Measurements from ENCODE around the gene MLLT3. TPM values are rescaled to one million over a fixed set of nuclear protein-coding genes. Genes with fewer than 3 reads are reported as not detected.

MLLT3 gene
- total RNA-seq, 2 experiments from 2014 or later: 112 to 114 TPM

- Mint-ChIP-seq H3K27ac (no peak overlapping the region), H3K9me3 (ENCODE audit: insufficient read depth) (no peaks in the 10 kb centered on the region), H3K27me3 (ENCODE audit: low read depth) (no peaks in the 10 kb centered on the region), H3K4me3 (no peak overlapping the region), H3K4me1 (ENCODE audit: low read depth) (peaks cover 30% of the 10 kb centered on the region), H3K36me3 (ENCODE audit: low read depth) (peaks cover 52% of the 10 kb centered on the region)
- ATAC-seq (no peak), DNase-seq (no peak)
- ChIA-PET POLR2A (no interaction called here), CTCF (no interaction called here)
Measured at GRCh38 chr9:20384642-20385041, 237.7 kb downstream of the MLLT3 start.

- ATAC-seq (peak; percentile 19), DNase-seq (no peak)
- no peak overlapping the region for H3K4me3 Mint-ChIP-seq
- peaks cover 45% of the 10 kb centered on the region for H3K36me3 Mint-ChIP-seq (ENCODE audit: low read depth)
- no peaks in the 10 kb centered on the region for H3K9me3 Mint-ChIP-seq (ENCODE audit: insufficient read depth)
- peaks cover 30% of the 10 kb centered on the region for H3K4me1 Mint-ChIP-seq (ENCODE audit: low read depth)
- ChIA-PET POLR2A (interaction anchor here (0.8 to 0.9 kb wide), 2 partner anchors 13 to 21 kb away, joined by 3 to 4 read pairs; no protein-coding TSS in a partner anchor), CTCF (interaction anchor here (0.8 to 1.6 kb wide), 2 partner anchors 15 to 26 kb away, joined by 3 to 5 read pairs; no protein-coding TSS in a partner anchor)
- H3K27me3 Mint-ChIP-seq (ENCODE audit: low read depth): no peaks in the 10 kb centered on the region
- no peak overlapping the region for H3K27ac Mint-ChIP-seq
Measured at GRCh38 chr9:20382460-20383071, 239.7 kb downstream of the MLLT3 start.

- peaks cover 52% of the 10 kb centered on the region for H3K36me3 Mint-ChIP-seq (ENCODE audit: low read depth)
- ATAC-seq: no peak
- no peak for DNase-seq
- peaks cover 4% of the 10 kb centered on the region for H3K9me3 Mint-ChIP-seq (ENCODE audit: insufficient read depth)
- peaks cover 40% of the 10 kb centered on the region for H3K4me1 Mint-ChIP-seq (ENCODE audit: low read depth)
- CTCF ChIA-PET: no interaction called here
- POLR2A ChIA-PET: no interaction called here
- H3K27ac Mint-ChIP-seq: no peak overlapping the region
- no peaks in the 10 kb centered on the region for H3K27me3 Mint-ChIP-seq (ENCODE audit: low read depth)
- no peak overlapping the region for H3K4me3 Mint-ChIP-seq
Measured at GRCh38 chr9:20380546-20380945, 241.8 kb downstream of the MLLT3 start.

GRCh38 chr9:20379804-20380225 lies 242.5 kb downstream of the MLLT3 start:
- H3K36me3 Mint-ChIP-seq (ENCODE audit: low read depth): peaks cover 55% of the 10 kb centered on the region
- ChIA-PET POLR2A (no interaction called here), CTCF (no interaction called here)
- ATAC-seq: no peak
- H3K4me3 Mint-ChIP-seq: no peak overlapping the region
- H3K9me3 Mint-ChIP-seq (ENCODE audit: insufficient read depth): peaks cover 4% of the 10 kb centered on the region
- no peaks in the 10 kb centered on the region for H3K27me3 Mint-ChIP-seq (ENCODE audit: low read depth)
- no peak for DNase-seq
- H3K27ac Mint-ChIP-seq: no peak overlapping the region
- peaks cover 42% of the 10 kb centered on the region for H3K4me1 Mint-ChIP-seq (ENCODE audit: low read depth)

- Mint-ChIP-seq H3K4me3 (no peak overlapping the region), H3K27me3 (ENCODE audit: low read depth) (no peaks in the 10 kb centered on the region), H3K36me3 (ENCODE audit: low read depth) (peaks cover 56% of the 10 kb centered on the region), H3K4me1 (ENCODE audit: low read depth) (peaks cover 40% of the 10 kb centered on the region), H3K27ac (no peak overlapping the region), H3K9me3 (ENCODE audit: insufficient read depth) (peaks cover 4% of the 10 kb centered on the region)
- no peak for DNase-seq
- ChIA-PET CTCF (no interaction called here), POLR2A (no interaction called here)
- no peak for ATAC-seq
Measured at GRCh38 chr9:20378851-20379250, 243.4 kb downstream of the MLLT3 start.

- no peaks in the 10 kb centered on the region for H3K27me3 Mint-ChIP-seq (ENCODE audit: low read depth)
- no peak overlapping the region for H3K4me3 Mint-ChIP-seq
- peaks cover 61% of the 10 kb centered on the region for H3K36me3 Mint-ChIP-seq (ENCODE audit: low read depth)
- peaks cover 41% of the 10 kb centered on the region for H3K4me1 Mint-ChIP-seq (ENCODE audit: low read depth)
- ChIA-PET POLR2A (no interaction called here), CTCF (no interaction called here)
- peaks cover 4% of the 10 kb centered on the region for H3K9me3 Mint-ChIP-seq (ENCODE audit: insufficient read depth)
- DNase-seq: no peak
- no peak overlapping the region for H3K27ac Mint-ChIP-seq
- no peak for ATAC-seq
Measured at GRCh38 chr9:20377790-20378189, 244.5 kb downstream of the MLLT3 start.

- peaks cover 36% of the 10 kb centered on the region for H3K4me1 Mint-ChIP-seq (ENCODE audit: low read depth)
- no peak for DNase-seq
- ChIA-PET CTCF (interaction anchor here (1.6 kb wide), 1 partner anchor 20 kb away, joined by 3 read pairs; no protein-coding TSS in a partner anchor), POLR2A (interaction anchor here (0.7 kb wide), 1 partner anchor 9 kb away, joined by 3 read pairs; no protein-coding TSS in a partner anchor)
- no peak for ATAC-seq
- no peak overlapping the region for H3K27ac Mint-ChIP-seq
- peaks cover 4% of the 10 kb centered on the region for H3K9me3 Mint-ChIP-seq (ENCODE audit: insufficient read depth)
- no peak overlapping the region for H3K4me3 Mint-ChIP-seq
- no peaks in the 10 kb centered on the region for H3K27me3 Mint-ChIP-seq (ENCODE audit: low read depth)
- H3K36me3 Mint-ChIP-seq (ENCODE audit: low read depth): peaks cover 57% of the 10 kb centered on the region
Measured at GRCh38 chr9:20376731-20377375, 245.4 kb downstream of the MLLT3 start.

GRCh38 chr9:20376042-20376441 lies 246.3 kb downstream of the MLLT3 start:
- Mint-ChIP-seq H3K4me3 (no peak overlapping the region), H3K4me1 (ENCODE audit: low read depth) (peaks cover 44% of the 10 kb centered on the region), H3K27me3 (ENCODE audit: low read depth) (no peaks in the 10 kb centered on the region), H3K27ac (no peak overlapping the region), H3K9me3 (ENCODE audit: insufficient read depth) (peaks cover 4% of the 10 kb centered on the region), H3K36me3 (ENCODE audit: low read depth) (peaks cover 64% of the 10 kb centered on the region)
- no peak for DNase-seq
- no peak for ATAC-seq
- ChIA-PET CTCF (interaction anchor here (1.6 kb wide), 1 partner anchor 19 kb away, joined by 3 read pairs; no protein-coding TSS in a partner anchor), POLR2A (no interaction called here)

- Mint-ChIP-seq H3K27ac (no peak overlapping the region), H3K4me1 (ENCODE audit: low read depth) (peaks cover 64% of the 10 kb centered on the region), H3K4me3 (no peak overlapping the region), H3K36me3 (ENCODE audit: low read depth) (peaks cover 70% of the 10 kb centered on the region), H3K27me3 (ENCODE audit: low read depth) (no peaks in the 10 kb centered on the region), H3K9me3 (ENCODE audit: insufficient read depth) (peaks cover 4% of the 10 kb centered on the region)
- DNase-seq (no peak), ATAC-seq (no peak)
- ChIA-PET POLR2A (no interaction called here), CTCF (no interaction called here)
Measured at GRCh38 chr9:20373263-20373662, 249.0 kb downstream of the MLLT3 start.

- POLR2A ChIA-PET: no interaction called here
- DNase-seq (no peak), ATAC-seq (no peak)
- no peak overlapping the region for H3K4me3 Mint-ChIP-seq
- peaks cover 64% of the 10 kb centered on the region for H3K4me1 Mint-ChIP-seq (ENCODE audit: low read depth)
- no peaks in the 10 kb centered on the region for H3K9me3 Mint-ChIP-seq (ENCODE audit: insufficient read depth)
- no peak overlapping the region for H3K27ac Mint-ChIP-seq
- CTCF ChIA-PET: interaction anchor here (1.0 kb wide), 1 partner anchor 572 kb away, joined by 3 read pairs; no protein-coding TSS in a partner anchor
- H3K36me3 Mint-ChIP-seq (ENCODE audit: low read depth): peaks cover 70% of the 10 kb centered on the region
- H3K27me3 Mint-ChIP-seq (ENCODE audit: low read depth): no peaks in the 10 kb centered on the region
Measured at GRCh38 chr9:20369391-20369790, 252.9 kb downstream of the MLLT3 start.

- POLR2A ChIA-PET: interaction anchor here (1.0 kb wide), 1 partner anchor 9 kb away, joined by 3 read pairs; no protein-coding TSS in a partner anchor
- Mint-ChIP-seq H3K9me3 (ENCODE audit: insufficient read depth) (no peaks in the 10 kb centered on the region), H3K4me3 (no peak overlapping the region), H3K27me3 (ENCODE audit: low read depth) (no peaks in the 10 kb centered on the region), H3K36me3 (ENCODE audit: low read depth) (peaks cover 75% of the 10 kb centered on the region), H3K27ac (peak overlapping the region; percentile 43), H3K4me1 (ENCODE audit: low read depth) (peaks cover 66% of the 10 kb centered on the region)
- ATAC-seq (no peak), DNase-seq (no peak)
- CTCF ChIA-PET: interaction anchor here (1.2 kb wide), 1 partner anchor 28 kb away, joined by 3 read pairs; no protein-coding TSS in a partner anchor
Measured at GRCh38 chr9:20367855-20368254, 254.4 kb downstream of the MLLT3 start.

- no peak overlapping the region for H3K4me3 Mint-ChIP-seq
- no peak overlapping the region for H3K27ac Mint-ChIP-seq
- ChIA-PET CTCF (no interaction called here), POLR2A (no interaction called here)
- H3K36me3 Mint-ChIP-seq (ENCODE audit: low read depth): peaks cover 83% of the 10 kb centered on the region
- DNase-seq (no peak), ATAC-seq (no peak)
- peaks cover 72% of the 10 kb centered on the region for H3K4me1 Mint-ChIP-seq (ENCODE audit: low read depth)
- no peaks in the 10 kb centered on the region for H3K9me3 Mint-ChIP-seq (ENCODE audit: insufficient read depth)
- H3K27me3 Mint-ChIP-seq (ENCODE audit: low read depth): no peaks in the 10 kb centered on the region
Measured at GRCh38 chr9:20364959-20365358, 257.3 kb downstream of the MLLT3 start.
